Upper lobe of left lung (tissue), 6 donors: ENCODE data around the gene MAP3K2. TPM values are rescaled to one million over a fixed set of nuclear protein-coding genes. Genes with fewer than 3 reads are reported as not detected.

ENCODE experiments used
- ATAC-seq, 2 donors: fragments of 200-7000 bp; cut with Tn5 transposase; one replicate each; pipeline ENCODE4 v1.9.1; 2022; ENCODE audit warnings: mild to moderate bottlenecking in 2 of 2, moderate library complexity in 2 of 2; ENCODE audit not compliant: low FRiP score in 2 of 2
- DNase-seq, 2 donors: peaks; one replicate each; pipeline ENCODE4 v3.0.0-alpha.2; 2019 to 2020
- H3K27ac ChIP-seq, 4 donors: fragments of 200-600 bp; sonication (generic); one replicate each; pipeline ENCODE4 v1.5.1; 2016 to 2019
- H3K27me3 ChIP-seq, 4 donors: fragments of 200-600 bp; sonication (generic); one replicate each; pipeline ENCODE4 v1.5.1; 2017 to 2019
- H3K36me3 ChIP-seq, 4 donors: fragments of 200-600 bp; sonication (generic); one replicate each; pipeline ENCODE4 v1.5.1; 2016 to 2019
- H3K4me1 ChIP-seq, 4 donors: fragments of 200-600 bp; sonication (generic); one replicate each; pipeline ENCODE4 v1.5.1; 2018 to 2019
- H3K4me3 ChIP-seq, 4 donors: fragments of 200-600 bp; sonication (generic); one replicate each; pipeline ENCODE4 v1.5.1; 2017 to 2019; ENCODE audit warnings: mild to moderate bottlenecking in 2 of 4, moderate library complexity in 1 of 4
- H3K9me3 ChIP-seq, 4 donors: fragments of 200-600 bp; sonication (generic); one replicate each; pipeline ENCODE4 v1.5.1; 2018 to 2019
- EP300 ChIP-seq, 4 donors: sonication (generic); formaldehyde crosslinking; IDR thresholded peaks; one replicate each; pipeline ENCODE4 v1.5.1; 2017; ENCODE audit warnings: antibody characterized with exemption in 4 of 4, control low read depth in 2 of 4
- POLR2A ChIP-seq, 4 donors: fragments of 450-650 bp; IDR thresholded peaks; one replicate each; pipeline ENCODE4 v1.5.1; 2016 to 2017; ENCODE audit warnings: antibody characterized with exemption in 4 of 4, mild to moderate bottlenecking in 2 of 4
- POLR2AphosphoS5 ChIP-seq, 2 donors: sonication (generic); formaldehyde crosslinking; IDR thresholded peaks; one replicate each; pipeline ENCODE4 v1.5.1; 2017; ENCODE audit warnings: antibody characterized with exemption in 2 of 2
- WGBS, 2 donors: methylation state at CpG; one replicate each; pipeline ENCODE4 v1.1.5; 2017 to 2018; 5-methylcytosine and 5-hydroxymethylcytosine counted together
- total RNA-seq, 6 donors: library from RNA; depleted of rRNA in 4 of 6; stranded (reverse); fragments of >200 nt in 4 of 6; gene quantifications; one replicate each; pipeline versions ENCODE4 v1.1.0 to v1.2.1, GENCODE V29; 2016 to 2021
- TF ChIP-seq, protein P1 (sequence below), 6 experiments: fragments of 450-650 bp in 4 of 6; fragments of 200-600 bp in 2 of 6; sonication (generic) in 2 of 6; IDR thresholded peaks; one replicate each; pipeline ENCODE4 v1.5.1; 2016 to 2019; ENCODE audit warnings: antibody characterized with exemption in 6 of 6
- donor health status: DM: no; HTN: no; CAD: no; lungs with moderate emphysema.
- donor health status: DM: no; HTN: yes; CAD: no; lungs with severe emphysema.

Gene MAP3K2
- total RNA-seq, 6 donors from 2014 or later, result 43.0 to 79.2 (median 66.9) TPM

- H3K36me3 ChIP-seq, result no peaks in the 10 kb centered on the region
- no peak for ATAC-seq
- peaks cover 7 to 10% (median 9%) of the 10 kb centered on the region in 4 donors for H3K4me1 ChIP-seq
- 88 to 90% methylated on average over 2 of the region's 2 CpGs for WGBS, 2 donors
- H3K4me3 ChIP-seq, result no peak overlapping the region
- no peaks in the 10 kb centered on the region for H3K27me3 ChIP-seq
- TF ChIP-seq, protein P1, sequence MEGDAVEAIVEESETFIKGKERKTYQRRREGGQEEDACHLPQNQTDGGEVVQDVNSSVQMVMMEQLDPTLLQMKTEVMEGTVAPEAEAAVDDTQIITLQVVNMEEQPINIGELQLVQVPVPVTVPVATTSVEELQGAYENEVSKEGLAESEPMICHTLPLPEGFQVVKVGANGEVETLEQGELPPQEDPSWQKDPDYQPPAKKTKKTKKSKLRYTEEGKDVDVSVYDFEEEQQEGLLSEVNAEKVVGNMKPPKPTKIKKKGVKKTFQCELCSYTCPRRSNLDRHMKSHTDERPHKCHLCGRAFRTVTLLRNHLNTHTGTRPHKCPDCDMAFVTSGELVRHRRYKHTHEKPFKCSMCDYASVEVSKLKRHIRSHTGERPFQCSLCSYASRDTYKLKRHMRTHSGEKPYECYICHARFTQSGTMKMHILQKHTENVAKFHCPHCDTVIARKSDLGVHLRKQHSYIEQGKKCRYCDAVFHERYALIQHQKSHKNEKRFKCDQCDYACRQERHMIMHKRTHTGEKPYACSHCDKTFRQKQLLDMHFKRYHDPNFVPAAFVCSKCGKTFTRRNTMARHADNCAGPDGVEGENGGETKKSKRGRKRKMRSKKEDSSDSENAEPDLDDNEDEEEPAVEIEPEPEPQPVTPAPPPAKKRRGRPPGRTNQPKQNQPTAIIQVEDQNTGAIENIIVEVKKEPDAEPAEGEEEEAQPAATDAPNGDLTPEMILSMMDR (IDR thresholded peaks at IDR 0.05), result no peak
- TF ChIP-seq EP300 (IDR thresholded peaks at IDR 0.05) (no peak), POLR2AphosphoS5 (IDR thresholded peaks at IDR 0.05) (no peak), POLR2A (IDR thresholded peaks at IDR 0.05) (no peak)
- no peak overlapping the region for H3K27ac ChIP-seq
- no peaks in the 10 kb centered on the region for H3K9me3 ChIP-seq
- no peak for DNase-seq
These were observed 4.5 kb upstream of the MAP3K2 start for GRCh38 chr2:127392133-127392827.

- peak overlapping the region in 3 of 4 donors; percentile 15 to 100 (median 26) for H3K27ac ChIP-seq
- no peak for TF ChIP-seq POLR2AphosphoS5 (IDR thresholded peaks at IDR 0.05)
- no peak for TF ChIP-seq POLR2A (IDR thresholded peaks at IDR 0.05)
- no peaks in the 10 kb centered on the region for H3K36me3 ChIP-seq
- H3K4me1 ChIP-seq, result peaks cover 17 to 26% (median 21%) of the 10 kb centered on the region in 4 donors
- H3K9me3 ChIP-seq, result no peaks in the 10 kb centered on the region
- no peaks in the 10 kb centered on the region for H3K27me3 ChIP-seq
- DNase-seq (no peak), ATAC-seq (no peak)
- H3K4me3 ChIP-seq, result no peak overlapping the region
- WGBS, 2 donors, result 54 to 75% methylated on average over 5 of the region's 5 CpGs
These were observed 2.1 kb upstream of the MAP3K2 start for GRCh38 chr2:127389778-127390435.

DNA sequence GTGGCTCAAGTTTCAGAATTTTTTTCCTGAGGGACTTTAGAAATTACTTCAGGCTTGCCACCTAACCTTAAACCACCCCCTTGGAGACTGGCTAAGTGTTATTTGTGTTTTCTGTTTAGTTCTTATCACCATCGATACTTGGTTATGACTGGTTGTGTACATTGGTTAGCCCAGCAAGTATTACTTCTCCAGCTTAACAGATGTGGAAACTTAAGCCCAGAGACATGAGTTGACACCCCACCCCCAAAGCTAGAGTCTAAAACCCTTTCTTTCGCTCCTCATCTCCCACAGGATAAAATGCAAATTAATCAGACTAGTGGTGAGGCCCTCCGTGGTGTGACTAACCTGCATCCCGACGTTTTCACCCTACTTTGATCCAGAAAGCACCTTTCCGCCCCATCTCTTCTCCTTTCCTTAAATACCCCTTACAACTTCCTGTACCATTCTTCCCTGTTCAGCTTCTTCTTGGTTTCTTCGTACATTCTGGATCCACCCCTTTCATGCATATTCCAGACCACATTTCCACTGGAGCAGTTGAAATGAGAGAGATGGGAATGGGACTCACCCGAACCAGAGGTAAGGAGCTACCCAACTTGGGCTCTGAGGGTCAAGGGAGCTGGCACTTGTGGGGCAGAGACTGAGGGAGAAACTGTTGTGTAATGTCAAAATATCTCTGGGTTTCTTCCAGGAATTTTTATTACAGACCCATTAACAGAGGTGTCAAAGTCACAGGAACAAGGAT is 819 bp upstream of the MAP3K2 start:
- Histone ChIP-seq H3K36me3 (no peaks in the 10 kb centered on the region), H3K4me3 (peak overlapping the region in 3 of 4 donors; percentile 87 to 97 (median 88)), H3K4me1 (peaks cover 19 to 34% (median 24%) of the 10 kb centered on the region in 4 donors), H3K9me3 (no peaks in the 10 kb centered on the region), H3K27ac (peak overlapping the region; percentile 89 to 100 (median 100)), H3K27me3 (no peaks in the 10 kb centered on the region)
- TF ChIP-seq POLR2AphosphoS5 (IDR thresholded peaks at IDR 0.05), result no peak
- TF ChIP-seq, protein P1 (IDR thresholded peaks at IDR 0.05), result no peak
- TF ChIP-seq POLR2A (IDR thresholded peaks at IDR 0.05), result no peak
- no peak for TF ChIP-seq EP300 (IDR thresholded peaks at IDR 0.05)
- peak; percentile 6 to 23 for ATAC-seq
- 37 to 48% methylated on average over 8 of the region's 8 CpGs for WGBS, 2 donors
- no peak for DNase-seq

DNA sequence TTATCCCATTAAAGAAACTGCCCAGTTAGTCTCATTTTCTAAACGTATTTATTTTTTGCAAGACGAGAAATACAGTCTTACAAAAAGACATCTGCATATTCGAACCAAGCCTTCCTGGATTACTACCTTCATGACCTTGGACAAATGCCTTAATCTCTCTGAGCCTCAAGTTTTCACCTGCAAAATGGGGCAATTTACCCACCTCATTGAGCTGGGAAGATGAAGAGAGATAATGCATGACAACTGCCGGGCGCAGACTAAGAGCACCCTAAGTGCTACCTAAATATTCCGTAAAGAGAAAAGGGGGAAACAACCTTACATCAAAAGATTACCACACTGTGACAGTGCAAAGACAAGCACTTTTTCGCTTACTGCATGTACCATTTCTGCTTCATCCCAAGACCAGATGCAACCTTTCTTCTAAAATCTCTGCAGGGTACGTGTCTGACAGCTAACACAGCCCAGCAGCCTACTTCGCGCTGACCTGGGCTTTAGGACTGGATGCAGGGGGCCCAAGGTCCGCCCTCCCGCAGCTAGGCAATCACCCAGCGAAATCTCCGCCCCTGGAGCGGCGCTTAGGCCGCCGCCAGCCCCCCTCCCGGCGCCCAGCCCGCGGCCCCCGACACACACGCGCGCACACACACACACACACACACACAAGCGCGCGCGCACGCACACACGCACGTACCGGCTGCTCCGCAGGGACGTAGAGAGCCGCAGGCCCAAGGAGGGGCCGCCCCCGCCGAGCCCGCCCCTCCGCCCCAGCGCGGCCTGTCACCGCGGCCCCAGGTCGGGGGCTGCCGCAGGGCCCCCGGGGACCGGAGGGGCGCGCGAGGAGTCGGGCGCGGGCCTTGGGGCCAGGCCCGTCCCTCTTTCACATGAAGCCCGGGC is 766 bp downstream of the MAP3K2 start:
- peak; percentile 91 to 95 for ATAC-seq
- Histone ChIP-seq H3K9me3 (no peaks in the 10 kb centered on the region), H3K4me1 (peaks cover 19 to 34% (median 24%) of the 10 kb centered on the region in 4 donors), H3K27ac (peak overlapping the region; percentile 99 to 100 (median 100)), H3K36me3 (no peaks in the 10 kb centered on the region), H3K27me3 (no peaks in the 10 kb centered on the region), H3K4me3 (peak overlapping the region; percentile 87 to 97 (median 90))
- peak; percentile 91 to 97 for DNase-seq
- 1 to 2% methylated on average over 9 to 26 of the region's 58 CpGs for WGBS, 2 donors
- TF ChIP-seq, protein P1 (IDR thresholded peaks at IDR 0.05), result no peak
- peak; percentile 9 to 21 for TF ChIP-seq POLR2AphosphoS5 (IDR thresholded peaks at IDR 0.05)
